Activated T-cell treated with anti-CD3 and anti-CD28 coated beads for 4 hours (primary cell): ENCODE results near the gene SMC4.
"Not testable (repeated sequence)": the region's sequence is repeated elsewhere in the genome, so short reads cannot be mapped to it uniquely, and the experiment has no call there.

Experiments used
- DNase-seq: peaks from one replicate; pipeline ENCODE4 v3.0.0-alpha.2; 2020

The SMC4 gene

DNA sequence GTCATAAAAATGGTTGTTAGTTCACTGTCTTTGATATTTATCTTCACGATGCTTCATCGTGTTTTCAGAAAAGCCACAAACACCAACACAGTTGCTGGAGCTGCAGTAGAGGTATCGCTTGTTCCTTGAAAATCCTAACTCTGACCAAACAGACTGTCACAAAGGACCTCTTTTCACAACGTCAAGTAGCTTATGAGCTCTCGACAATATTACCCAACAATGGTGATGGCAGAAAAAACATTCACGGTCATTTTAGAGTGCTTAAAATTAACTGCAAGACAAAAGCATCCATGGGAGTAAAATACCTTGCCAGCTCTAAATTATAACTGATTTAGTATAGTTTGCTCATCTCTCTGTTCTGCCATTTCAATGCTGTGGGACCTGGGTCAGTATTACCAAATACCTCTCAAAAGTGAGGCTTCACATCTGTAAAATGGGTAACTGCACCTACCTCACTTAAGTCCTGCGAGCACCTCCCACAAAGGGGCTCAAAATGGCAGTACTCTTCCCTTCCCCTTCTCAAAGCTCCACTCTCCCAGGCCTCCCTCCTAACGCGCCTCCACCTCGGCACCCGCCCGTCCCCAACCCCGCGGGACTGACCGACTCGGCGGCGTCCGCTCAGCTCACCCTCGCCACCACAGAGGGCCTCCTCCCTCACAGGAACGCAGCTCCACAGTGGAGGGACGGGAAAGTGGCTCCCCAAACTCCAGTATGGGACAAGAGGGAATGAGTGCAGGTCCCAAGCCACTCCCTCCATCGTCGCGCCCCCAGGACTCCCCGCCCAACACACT, 49.6 kb downstream of the SMC4 start:
- DNase-seq, result no peak

DNA sequence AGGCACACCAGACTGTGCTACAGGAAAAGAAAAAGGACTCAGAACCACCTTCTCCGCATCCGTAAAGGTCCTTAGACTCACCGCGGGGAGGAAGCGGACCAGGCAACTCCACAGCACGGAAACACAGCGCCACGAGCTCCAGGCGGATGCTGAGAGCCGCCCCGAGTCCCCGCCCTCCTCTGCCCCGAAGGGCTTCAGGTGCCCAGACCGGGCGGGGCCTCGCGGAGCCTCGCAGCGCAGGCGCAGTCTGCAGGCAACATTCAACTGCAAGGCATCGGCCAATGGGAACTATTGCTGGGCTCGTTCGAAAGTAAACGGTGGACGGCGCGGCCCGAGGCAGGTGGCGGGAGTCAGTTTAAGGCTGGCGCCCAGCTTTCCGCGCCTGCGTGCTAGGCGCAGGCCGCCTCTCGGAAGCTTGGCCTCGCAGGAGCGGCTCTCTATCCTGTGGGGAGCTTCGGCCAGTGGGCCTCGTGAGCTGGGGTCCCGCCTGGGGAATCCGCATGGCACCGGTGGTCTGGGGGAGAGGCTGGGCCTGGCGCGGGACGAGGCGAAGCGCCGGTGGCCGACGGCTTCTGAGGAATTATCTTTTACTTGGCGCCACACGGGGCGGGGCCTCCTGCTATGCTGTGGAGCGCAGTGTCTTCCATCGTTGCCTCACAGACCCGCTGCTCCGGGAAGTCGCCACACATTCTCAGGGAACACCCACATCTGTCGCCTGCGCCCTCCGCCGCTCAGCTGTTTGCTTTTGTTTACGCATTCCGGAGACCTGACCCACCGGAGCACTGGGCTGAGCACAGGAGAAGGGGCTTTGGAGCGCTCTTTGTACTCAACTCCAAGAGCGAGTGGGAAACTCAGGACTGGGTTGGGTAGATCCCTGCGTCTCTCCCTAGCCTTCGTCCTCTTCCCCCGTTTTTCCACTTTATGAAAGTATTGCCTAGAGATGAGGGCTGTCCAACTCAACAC, 50.5 kb downstream of the SMC4 start, which contains the start of gene TRIM59:
Gene TRIM59 (minus strand): TSS at position 151 of the 963 bp plus-strand sequence. CDS start 10,603 bp downstream, outside the sequence.
- DNase-seq, result peak; percentile 91

DNA sequence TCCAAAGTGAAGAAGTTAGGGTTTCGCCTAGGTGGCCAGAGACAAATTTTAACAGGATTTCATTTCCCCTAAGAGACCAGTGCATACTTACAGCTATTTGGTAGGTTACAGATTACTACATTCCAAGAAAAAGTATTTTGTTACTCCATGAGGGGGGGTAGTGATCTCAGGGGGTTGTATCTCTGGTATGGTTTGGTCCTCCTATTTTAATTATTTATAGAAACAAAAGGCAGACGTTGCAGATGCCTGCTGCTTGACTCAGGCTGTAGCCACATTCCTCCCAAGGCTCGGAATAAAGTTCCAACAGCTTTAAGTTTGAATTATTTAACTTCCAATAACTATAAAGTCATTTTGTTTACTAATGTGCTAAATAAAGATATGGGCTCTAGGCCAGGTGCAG, 51.4 kb downstream of the SMC4 start:
- no peak for DNase-seq

DNA sequence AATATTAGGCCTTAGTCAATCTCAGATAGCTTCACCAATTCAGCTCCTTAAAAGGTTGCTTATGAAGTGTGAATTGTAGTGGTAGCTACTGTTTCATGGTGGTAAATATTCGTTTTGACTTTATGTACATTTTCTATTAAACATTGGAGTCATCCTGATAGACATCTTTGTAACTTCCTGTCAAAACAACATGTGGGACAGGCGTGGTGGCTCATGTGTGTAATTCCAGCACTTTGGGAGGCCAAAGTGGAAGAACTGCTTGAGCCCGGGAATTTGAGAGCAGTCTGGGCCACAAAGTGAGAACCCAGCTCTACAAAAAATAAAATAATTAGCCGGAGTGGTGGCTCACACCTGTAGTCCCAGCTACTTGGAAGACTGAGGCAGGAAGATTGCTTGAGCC, 52.2 kb downstream of the SMC4 start:
- no peak for DNase-seq

DNA sequence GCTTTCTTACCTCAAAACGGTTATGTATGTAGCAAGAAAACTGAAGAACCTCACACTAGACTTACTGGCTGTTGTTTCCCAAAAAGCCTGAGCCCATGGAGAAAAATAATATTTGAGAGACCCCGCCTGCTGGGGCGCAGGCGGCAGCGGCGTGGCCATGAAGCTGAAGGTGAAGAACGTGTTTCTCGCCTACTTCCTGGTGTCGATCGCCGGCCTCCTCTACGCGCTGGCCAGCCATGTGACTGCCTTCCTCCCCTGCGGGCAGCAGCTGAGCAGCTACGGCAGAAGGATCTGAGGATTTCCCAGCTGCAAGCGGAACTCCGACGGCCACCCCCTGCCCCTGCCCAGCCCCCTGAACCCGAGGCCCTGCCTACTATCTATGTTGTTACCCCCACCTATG, 52.8 kb downstream of the SMC4 start:
- not testable (repeated sequence) for DNase-seq

DNA sequence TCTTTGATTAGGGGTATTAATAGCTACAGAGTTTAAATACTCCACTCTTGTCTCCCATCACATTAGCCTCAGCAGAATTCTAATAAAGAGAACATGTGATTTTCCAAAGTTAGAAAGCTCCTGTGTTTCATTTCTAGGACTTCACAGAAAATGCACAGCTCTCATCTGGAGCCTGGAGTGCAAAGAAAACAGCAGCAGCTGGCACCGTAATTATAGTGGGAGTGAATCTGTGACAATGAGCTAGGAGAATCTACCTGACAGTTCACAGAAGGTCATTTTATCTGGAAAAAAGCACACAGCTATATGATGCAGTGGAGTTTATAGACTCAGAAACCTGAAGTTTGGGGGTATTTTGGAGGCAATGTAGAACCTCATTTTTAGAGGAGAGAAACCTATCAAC, 55.5 kb downstream of the SMC4 start:
- DNase-seq, result no peak

DNA sequence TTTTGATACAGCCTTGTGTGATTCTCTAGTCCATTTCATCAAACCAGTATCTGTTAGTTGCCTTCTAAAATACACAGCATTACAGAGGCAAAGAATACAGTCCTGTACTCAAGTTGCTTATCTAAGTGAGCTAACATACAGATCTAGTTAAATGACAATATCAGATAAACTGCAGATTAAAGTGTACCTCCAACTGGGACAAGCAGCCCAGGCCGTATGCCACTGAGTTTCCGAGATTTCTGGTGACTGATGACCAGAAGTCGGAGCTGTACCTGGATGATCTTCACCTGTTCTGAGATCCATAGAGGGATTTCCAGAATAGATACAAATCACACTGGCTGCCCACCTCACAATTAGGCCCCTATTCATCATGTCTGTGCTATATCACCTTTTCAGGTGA, 56.4 kb downstream of the SMC4 start:
- no peak for DNase-seq

DNA sequence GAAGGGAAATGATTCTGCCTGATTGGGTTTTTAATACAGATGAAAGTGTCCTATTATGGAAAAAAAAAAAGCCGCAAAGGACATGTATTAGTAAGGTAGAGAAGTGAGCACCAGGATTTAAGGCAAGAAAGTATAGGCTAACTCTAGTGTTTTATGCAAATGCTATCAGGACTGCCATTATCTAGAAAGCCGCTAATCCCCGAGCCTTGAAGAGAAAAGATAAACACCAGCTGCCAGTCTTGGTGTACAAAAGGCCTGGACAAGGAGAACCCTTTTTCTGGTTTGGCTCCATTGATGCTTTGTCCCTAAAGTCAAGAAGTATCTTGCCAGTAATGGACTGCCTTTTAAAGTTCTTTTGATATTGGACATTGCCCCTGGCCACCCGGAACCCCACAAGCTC, 58.7 kb downstream of the SMC4 start:
- no peak for DNase-seq

DNA sequence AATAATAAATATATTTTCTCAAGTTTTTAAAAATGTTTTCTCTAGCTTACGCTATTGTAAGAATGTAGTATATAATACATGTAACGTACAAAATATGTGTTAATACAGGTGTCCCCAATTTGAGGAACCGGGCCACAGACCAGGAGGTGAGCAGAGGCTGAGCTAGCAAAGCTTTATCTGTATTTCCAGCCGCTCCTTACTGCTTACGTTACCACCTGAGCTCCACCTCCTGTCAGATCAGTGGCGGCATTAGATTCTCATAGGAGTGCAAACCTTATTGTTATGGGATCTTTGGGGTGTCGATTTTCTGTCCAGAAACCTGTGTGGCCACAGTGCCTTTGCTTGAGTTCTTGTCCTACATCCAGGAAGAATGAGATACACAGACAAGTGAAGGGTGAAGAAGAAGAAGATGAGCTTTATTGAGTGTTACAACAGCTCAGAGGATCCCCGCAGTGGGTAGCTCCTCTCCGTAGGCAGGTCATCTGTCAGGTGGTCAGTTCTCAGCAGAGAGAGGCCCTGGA, 60.1 kb downstream of the SMC4 start:
- no peak for DNase-seq

DNA sequence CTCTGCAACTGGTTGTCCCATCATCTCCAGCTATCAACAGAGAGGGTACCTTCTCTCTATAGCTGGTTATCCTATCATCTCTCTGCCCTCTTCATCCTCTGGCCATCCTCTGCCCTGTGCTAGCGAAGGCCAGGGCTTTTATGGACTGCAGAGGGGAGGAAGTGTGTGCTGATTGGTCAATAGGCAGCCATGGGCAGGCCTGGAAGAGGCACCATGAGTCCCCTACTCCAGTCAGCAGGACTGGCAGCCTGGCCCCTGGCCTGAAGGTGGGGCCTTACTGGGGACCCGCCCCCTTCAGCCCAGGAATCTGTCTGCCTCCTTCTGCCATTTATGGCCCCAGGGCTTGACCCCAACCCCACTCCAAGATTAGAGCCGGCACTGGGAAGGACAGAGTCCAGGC, 60.6 kb downstream of the SMC4 start:
- no peak for DNase-seq

DNA sequence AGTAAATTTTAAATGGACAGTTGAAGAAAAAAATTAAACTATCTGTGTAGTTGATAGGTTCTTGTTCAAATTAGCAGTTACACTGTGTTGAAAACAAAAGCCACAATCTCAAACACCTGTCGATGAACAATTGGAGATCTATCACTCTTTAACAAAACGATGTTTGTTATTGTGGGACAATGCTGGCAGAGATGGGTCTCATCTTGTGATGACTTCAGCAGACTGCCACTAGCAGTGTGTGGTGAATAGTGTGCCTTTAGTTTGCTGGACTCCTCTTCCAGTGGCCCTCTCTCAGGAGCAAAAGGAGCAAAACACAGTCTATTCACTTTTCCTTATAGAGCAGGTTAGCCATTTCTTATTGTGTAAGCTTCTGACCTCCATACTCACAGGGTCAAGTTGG, 64.9 kb downstream of the SMC4 start:
- DNase-seq, result no peak

DNA sequence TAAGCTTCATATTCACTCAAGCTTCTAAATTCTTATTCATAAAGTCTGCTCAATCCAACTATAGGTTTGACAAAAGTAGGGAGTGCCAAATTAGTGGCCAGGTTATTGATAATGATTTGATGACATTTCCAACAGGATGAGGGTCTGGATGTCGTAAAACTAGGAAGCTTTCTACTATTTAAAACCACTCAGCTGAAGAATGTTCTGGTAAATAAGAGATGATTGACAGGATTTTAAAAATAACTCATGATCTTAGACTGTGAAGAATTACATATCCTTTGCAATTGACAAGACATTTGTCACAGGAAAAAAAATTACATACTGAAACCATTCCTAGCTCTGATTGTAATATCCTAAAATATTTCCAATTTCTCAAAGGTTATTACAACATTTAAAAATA, 65.5 kb downstream of the SMC4 start:
- DNase-seq, result no peak

DNA sequence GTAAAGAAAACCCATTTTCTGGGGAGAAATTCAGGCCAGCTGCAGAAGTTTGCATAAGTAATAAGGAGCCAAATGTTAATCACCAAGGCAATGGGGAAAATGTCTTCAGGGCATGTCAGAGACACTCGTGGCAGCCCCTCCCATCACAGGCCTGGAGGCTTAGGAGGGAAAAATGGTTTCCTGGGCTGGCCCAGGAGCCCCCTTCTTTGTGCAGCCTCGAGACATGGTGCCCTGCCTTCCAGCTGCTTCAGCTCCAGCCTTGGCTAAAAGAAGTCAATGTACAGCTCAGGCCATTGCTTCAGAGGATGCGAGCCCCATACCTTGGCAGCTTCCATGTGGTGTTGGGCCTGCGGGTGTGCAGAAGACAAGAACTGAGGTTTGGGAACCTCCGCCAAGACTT, 70.7 kb downstream of the SMC4 start:
- no peak for DNase-seq

DNA sequence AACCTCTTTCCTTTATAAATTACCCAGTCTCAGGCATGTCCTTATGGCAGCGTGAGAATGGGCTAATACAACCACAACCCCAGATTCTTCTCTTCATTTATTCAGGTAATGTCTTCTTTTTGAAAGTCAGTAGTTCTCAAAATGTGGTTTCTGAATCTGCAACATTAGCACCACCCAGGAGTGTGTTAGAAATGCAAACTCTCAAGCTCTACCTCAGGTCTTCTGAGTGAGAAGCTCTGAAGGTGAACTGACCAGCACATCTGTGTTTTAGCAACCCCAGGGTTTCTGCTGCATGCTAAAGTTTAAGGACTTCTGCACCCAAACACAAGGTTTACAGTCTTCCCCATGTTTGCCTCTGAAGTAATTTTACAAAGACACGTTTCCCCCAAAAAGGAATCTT, 72.4 kb downstream of the SMC4 start:
- no peak for DNase-seq

DNA sequence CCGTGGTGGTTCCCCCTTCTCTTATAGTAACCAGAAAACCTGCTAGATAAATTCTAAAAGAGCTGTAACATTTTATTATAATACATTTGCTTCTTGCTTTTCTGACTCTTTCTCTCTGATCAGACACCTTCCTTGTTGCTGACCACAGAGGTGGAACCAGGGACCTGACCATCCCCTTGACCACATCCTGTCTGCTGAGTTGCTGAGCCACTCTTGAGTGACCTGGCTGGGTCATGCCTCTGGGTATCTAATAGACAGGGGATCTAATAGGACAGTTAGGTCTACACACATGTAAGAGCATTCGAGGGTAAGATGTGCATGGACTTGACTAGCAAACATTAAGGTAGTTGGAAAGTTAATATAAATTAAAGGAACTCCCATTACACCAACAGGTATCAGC, 72.9 kb downstream of the SMC4 start:
- DNase-seq, result no peak

DNA sequence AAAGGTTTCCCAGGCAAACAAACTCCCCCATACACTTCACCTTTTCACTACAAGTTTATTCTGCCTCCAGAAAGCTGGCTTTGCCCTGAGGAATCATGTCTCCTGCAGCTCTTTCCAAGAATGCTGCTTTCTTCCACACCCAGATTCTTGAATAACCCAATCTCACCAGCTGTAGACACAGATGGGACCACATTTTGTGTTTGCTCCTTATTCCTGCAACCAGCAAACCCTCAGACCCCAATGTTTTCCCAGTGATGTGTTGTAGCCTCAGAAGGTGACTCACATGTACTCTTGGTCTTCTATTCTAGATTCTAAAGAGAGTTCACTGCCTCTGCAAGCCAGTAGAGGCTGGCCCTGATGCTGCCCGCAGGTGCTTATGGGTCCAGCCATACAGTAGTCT, 73.8 kb downstream of the SMC4 start:
- no peak for DNase-seq

DNA sequence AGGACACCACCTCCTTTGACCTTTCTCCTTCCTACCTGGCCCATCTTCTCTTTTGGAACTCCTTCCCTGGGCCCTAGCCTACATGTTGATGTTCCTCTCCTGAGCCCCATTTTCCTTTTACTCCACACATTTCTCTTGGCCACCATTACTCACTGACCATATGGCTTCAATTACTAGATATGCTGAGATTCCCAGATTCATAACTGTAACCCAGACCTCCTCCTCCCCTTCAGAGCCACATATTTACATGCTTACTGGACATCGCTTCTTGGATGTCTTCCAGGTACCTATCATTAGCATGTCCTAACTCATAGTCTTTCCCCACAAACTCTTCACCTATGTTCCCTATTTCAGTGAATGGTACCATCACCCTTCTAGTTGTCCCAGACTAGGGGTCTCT, 74.5 kb downstream of the SMC4 start:
- no peak for DNase-seq

DNA sequence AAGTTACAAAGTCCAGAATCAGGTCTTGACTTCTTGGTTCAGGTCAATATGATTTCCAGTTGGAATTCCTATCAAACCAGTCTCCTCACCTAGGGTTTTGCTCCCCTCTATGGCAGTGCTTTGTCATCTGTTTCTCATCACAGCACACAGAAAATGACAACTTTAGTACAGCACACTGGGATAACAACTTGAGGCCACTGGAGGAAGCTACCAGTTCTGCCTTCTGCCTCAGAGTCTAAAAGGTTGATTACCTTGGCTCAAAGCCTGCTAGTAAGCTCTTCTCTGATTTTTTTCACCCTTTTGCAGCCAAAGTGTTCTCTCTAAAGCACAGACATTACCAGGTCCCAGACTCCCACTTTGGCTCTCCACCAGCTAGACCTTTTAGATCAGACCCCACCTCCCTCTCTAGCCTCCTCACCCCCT, 75.0 kb downstream of the SMC4 start:
- no peak for DNase-seq

DNA sequence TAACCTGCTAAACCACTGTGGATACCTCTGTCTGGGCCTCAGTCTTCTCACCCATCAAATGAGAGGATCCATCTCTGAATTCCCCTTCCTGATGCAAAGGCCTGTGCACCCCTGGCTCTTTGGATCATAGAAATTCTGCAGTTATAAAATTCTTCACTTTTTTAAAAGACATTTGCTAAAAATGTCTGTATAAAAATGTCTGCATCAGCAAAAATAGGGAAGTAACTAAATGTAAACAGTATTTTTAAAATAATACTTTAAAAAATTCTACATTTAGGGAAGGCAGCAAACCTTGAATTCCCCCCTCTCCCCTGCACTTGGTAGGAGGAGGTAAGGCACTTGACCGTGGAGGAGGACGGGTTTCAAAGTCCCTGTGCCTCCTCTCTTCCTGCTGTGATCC, 75.7 kb downstream of the SMC4 start:
- DNase-seq, result no peak

DNA sequence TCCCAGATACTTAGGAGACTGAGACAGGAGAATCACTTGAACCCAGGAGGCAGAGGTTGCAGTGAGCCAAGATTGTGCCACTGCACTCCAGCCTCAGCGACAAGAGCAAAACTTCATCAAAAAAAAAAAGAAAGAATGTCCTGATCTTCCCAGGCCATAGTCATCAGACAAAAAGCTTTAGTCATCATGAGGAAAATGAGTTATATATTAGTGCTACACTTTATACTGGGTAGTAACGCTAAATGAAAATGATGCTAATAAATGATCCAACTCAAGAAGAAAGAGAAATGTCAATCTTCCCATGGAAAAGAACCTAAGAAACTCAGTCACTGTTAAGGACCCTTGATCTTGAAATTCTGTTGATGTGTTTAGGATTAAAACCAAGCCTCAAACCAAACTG, 76.4 kb downstream of the SMC4 start:
- no peak for DNase-seq

DNA sequence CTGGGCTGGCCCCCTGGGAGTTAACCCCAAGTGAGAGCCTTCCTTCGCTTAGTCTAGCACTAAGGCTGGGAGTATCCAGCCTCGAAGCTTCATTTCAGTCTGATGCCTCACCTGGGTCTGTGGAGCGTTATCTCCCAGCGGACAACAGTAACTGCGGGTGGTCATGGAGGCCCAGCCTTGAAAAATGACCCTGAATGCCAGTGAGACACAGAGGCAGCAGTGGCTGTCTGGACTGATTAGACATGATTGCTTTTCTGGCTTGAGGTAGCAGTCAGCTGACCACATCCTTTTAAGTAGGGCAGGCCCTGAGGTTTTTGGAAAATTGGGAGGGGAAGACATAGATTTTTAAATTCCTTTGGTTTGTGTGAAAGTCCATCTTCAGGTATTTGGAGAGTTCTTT, 78.3 kb downstream of the SMC4 start:
- no peak for DNase-seq

DNA sequence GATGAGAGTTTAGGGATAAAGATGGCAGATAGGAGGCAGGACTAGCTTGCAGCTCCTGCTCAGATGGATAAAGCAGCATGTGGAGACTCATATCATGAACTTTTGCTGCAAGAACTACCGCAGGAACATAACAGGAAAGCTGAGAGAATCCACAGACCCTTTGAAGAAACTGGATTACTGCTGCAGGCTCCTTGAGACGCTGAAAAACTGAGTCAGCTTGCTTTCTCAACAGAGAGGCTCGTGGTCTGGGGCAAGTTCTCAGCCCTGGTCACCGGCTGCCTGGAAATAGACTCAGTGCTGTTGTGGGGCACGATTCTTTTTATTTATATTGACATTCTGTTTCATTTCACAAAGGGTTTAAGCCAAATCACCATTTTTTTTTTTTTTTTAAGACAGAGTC, 78.9 kb downstream of the SMC4 start:
- no peak for DNase-seq

DNA sequence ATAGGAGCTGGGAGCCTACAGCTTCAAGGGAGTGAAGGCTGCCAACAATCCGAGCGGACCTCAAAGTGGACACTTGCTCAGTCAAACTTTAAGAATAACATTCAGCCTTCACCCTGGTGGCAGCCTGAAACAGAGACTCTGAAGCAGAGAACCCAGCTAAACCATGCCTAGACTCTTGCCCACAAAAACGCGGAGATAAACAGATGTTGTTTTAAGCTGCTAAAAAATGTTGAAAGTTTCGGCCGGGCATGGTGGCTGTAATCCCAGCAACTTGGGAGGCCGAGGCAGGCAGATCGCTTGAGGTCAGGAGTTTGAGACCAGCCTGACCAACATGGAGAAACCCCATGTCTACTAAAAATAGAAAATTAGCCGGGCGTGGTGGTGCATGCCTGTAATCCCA, 79.9 kb downstream of the SMC4 start:
- DNase-seq, result no peak

DNA sequence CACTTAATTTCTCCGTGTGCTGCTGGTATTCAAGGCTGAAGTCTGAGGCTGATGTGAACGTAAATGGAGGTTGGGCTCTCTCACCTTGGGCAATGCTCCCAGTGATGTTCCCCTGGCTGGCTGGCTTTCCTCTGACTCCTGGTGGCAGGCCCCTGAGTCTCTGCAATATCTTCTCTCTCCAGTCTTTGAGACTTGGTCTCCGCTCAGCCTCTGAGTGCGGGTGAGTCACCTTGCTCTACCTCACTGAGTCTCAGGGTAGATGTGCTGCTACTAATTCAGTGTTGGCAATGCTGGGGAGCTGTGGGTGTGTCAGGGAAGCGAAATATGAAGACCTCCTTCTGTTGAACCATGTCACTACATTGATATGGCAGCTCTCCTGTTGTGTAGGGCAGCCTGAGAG, 81.5 kb downstream of the SMC4 start:
- no peak for DNase-seq
